Adrenal gland (tissue), 5 donors: Measurements from ENCODE around the gene HOXC5.

Source experiments
- POLR2A ChIP-seq, 2 donors: fragments of 450-650 bp; IDR thresholded peaks; one replicate each; pipeline ENCODE4 v1.6.1; 2017; ENCODE audit warnings: antibody characterized with exemption in 2 of 2, mild to moderate bottlenecking in 2 of 2, moderate library complexity in 1 of 2
- TF ChIP-seq, protein P1 (sequence below), 6 experiments: fragments of 450-650 bp in 4 of 6; fragments of 200-600 bp in 2 of 6; sonication (generic) in 1 of 6; IDR thresholded peaks; 1 replicate in 5 of 6; 2 replicates in 1 of 6; pipeline versions ENCODE4 v1.5.1 to v1.8.0; 2016 to 2021; ENCODE audit warnings: antibody characterized with exemption in 6 of 6, mild to moderate bottlenecking in 2 of 6, moderate library complexity in 1 of 6
- donor health status: DM: no; HTN: no; CAD: no.

DNA sequence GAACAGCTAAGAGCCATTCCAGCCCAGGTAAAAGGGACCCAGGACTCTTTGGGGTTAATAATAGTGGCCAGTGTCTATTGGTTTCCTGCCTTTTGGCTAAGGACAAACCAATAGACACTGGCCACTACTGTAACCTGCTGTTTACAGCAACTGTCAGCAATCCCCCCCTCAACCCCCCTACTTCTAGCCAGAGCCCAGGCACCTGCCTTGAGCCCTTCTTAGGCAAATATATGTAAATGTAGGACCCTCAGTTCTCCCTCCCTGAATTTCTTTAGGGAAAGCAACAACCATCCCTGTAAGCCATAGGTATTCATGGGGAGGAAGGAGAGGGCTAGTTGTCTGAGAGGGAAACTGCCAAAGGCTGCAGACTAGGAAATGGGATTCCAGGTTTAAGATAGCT lies 43.1 kb downstream of the HOXC5 start:
- TF ChIP-seq, protein P1, sequence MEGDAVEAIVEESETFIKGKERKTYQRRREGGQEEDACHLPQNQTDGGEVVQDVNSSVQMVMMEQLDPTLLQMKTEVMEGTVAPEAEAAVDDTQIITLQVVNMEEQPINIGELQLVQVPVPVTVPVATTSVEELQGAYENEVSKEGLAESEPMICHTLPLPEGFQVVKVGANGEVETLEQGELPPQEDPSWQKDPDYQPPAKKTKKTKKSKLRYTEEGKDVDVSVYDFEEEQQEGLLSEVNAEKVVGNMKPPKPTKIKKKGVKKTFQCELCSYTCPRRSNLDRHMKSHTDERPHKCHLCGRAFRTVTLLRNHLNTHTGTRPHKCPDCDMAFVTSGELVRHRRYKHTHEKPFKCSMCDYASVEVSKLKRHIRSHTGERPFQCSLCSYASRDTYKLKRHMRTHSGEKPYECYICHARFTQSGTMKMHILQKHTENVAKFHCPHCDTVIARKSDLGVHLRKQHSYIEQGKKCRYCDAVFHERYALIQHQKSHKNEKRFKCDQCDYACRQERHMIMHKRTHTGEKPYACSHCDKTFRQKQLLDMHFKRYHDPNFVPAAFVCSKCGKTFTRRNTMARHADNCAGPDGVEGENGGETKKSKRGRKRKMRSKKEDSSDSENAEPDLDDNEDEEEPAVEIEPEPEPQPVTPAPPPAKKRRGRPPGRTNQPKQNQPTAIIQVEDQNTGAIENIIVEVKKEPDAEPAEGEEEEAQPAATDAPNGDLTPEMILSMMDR (IDR thresholded peaks at IDR 0.05) = no peak
- no peak for TF ChIP-seq POLR2A (IDR thresholded peaks at IDR 0.05)
